ENCODE data around the gene SPRYD3. TPM values are rescaled to one million over a fixed set of nuclear protein-coding genes. Genes with fewer than 3 reads are reported as not detected.

Gene SPRYD3
- total RNA-seq, 1 donor from 2014 or later = 5.4 TPM

DNA sequence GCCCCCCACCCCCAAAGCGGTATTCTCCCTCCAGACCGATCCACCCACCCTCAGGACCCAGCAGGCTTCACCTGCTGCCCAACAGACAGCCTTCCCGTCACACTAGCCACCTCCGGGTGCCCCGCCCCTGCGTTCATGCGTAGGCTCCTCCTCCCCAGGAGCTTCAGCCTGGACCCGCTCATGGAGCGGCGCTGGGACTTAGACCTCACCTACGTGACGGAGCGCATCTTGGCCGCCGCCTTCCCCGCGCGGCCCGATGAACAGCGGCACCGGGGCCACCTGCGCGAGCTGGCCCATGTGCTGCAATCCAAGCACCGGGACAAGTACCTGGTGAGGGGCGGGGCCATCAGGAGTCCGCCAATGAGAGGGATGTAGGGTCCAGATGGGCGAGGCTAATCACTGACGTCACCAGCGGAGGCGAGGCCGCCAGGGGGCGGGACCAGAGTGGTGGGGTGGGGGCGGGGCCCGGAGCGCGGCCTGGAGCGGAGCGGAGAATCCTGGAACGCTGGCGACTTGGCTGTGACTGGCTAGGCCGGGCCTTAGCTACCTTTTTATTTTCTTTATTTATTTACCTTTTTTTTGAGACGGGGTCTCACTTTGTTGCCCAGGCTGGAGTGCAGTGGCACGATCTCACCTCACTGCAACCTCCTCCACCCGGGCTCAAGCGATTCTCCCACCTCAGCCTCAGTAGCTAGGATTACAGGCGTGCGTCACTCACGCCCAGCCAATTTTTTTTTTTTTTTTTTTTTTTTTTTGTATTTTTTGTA is 24.9 kb downstream of the SPRYD3 start:
- H3K79me2 ChIP-seq (ENCODE audit: low read depth) = no peaks in the 10 kb centered on the region
- H3F3A ChIP-seq (ENCODE audit: low read depth) = peaks cover 7% of the 10 kb centered on the region
- no peak overlapping the region for H3K27ac ChIP-seq
- H3K36me3 ChIP-seq = no peaks in the 10 kb centered on the region
- H3K27me3 ChIP-seq = peaks cover 11% of the 10 kb centered on the region
- Mint-ChIP-seq H3K9me3 (no peaks in the 10 kb centered on the region), H3K27ac (peak overlapping the region; percentile 42), H3K27me3 (ENCODE audit: insufficient read depth, low read depth) (peaks cover 21% of the 10 kb centered on the region), H3K4me3 (peak overlapping the region; percentile 94), H3K36me3 (no peaks in the 10 kb centered on the region), H3K4me1 (peaks cover 33% of the 10 kb centered on the region)
- peak overlapping the region; percentile 83 for H3K4me3 ChIP-seq
- peak overlapping the region; percentile 75 for H3K4me2 ChIP-seq
- peaks cover 13% of the 10 kb centered on the region for H4K20me1 ChIP-seq (ENCODE audit: low read depth)
- H3K9me3 ChIP-seq (ENCODE audit: low read depth) = no peaks in the 10 kb centered on the region
- H3K9ac ChIP-seq = no peak overlapping the region
- H2AFZ ChIP-seq (replicated peaks) = peak overlapping the region; percentile 98
- H3K4me1 ChIP-seq = peaks cover 22% of the 10 kb centered on the region
- peak; percentile 98 for DNase-seq (ENCODE audit: low spot score)
- TF ChIP-seq, protein P1, sequence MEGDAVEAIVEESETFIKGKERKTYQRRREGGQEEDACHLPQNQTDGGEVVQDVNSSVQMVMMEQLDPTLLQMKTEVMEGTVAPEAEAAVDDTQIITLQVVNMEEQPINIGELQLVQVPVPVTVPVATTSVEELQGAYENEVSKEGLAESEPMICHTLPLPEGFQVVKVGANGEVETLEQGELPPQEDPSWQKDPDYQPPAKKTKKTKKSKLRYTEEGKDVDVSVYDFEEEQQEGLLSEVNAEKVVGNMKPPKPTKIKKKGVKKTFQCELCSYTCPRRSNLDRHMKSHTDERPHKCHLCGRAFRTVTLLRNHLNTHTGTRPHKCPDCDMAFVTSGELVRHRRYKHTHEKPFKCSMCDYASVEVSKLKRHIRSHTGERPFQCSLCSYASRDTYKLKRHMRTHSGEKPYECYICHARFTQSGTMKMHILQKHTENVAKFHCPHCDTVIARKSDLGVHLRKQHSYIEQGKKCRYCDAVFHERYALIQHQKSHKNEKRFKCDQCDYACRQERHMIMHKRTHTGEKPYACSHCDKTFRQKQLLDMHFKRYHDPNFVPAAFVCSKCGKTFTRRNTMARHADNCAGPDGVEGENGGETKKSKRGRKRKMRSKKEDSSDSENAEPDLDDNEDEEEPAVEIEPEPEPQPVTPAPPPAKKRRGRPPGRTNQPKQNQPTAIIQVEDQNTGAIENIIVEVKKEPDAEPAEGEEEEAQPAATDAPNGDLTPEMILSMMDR (IDR thresholded peaks at IDR 0.05) = no peak
- TF ChIP-seq EZH2phosphoT487 (IDR thresholded peaks at IDR 0.05) (no peak), EZH2 (IDR thresholded peaks at IDR 0.05) (no peak)

DNA sequence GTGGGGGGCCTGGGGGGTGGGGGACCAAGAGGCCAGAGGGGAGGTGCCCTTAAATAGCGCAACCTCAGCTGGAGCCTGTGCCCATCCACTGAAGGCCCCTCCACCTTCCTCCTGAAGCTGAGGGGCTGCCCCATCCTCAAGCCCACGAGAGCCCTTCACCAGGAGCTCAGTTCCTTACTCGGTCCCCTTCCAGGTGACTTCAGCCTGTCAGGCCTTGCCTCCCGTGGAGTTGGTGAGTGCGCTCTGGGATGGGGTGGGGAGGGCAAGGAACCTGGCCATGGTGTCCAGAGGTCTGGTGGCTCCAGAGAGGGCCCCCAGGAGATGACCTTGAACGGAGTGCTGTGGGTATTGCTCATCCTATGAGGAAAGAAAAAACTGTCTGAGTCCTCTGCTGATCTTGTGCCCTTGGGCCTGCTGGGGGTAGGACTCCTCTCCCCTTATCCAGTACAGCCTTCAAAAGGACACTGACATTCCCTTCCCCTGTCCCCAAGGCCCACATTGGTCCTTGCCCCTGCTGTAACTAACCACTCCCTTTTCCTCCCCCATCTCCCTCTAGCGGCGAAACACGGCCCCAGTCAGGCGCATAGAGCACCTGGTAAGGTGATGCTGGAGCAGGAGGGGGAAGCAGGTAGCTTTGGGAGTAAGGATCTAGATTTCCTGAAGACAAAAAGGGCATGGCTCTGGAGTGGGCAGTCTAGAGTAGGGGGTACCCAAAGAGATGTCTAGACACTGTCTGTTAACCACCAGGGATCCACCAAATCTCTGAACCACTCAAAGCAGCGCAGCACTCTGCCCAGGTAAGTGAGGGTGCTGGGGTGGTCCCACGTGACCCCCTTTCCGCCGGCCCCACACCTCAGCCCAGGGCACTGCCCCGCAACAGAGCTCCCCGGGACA is 25.7 kb downstream of the SPRYD3 start:
- no peaks in the 10 kb centered on the region for H3K36me3 ChIP-seq
- DNase-seq (ENCODE audit: low spot score) = peak; percentile 61
- no peak overlapping the region for H3K27ac ChIP-seq
- peaks cover 11% of the 10 kb centered on the region for H3K27me3 ChIP-seq
- Mint-ChIP-seq H3K36me3 (no peaks in the 10 kb centered on the region), H3K27ac (peak overlapping the region; percentile 42), H3K4me3 (peak overlapping the region; percentile 94), H3K27me3 (ENCODE audit: insufficient read depth, low read depth) (peaks cover 24% of the 10 kb centered on the region), H3K4me1 (peaks cover 41% of the 10 kb centered on the region), H3K9me3 (no peaks in the 10 kb centered on the region)
- H2AFZ ChIP-seq (replicated peaks) = peak overlapping the region; percentile 98
- TF ChIP-seq EZH2 (IDR thresholded peaks at IDR 0.05) = no peak
- TF ChIP-seq, protein P1 (IDR thresholded peaks at IDR 0.05) = peak; percentile 62
- TF ChIP-seq EZH2phosphoT487 (IDR thresholded peaks at IDR 0.05) = no peak
- H3F3A ChIP-seq (ENCODE audit: low read depth) = peaks cover 15% of the 10 kb centered on the region
- H4K20me1 ChIP-seq (ENCODE audit: low read depth) = peaks cover 21% of the 10 kb centered on the region
- H3K79me2 ChIP-seq (ENCODE audit: low read depth) = no peaks in the 10 kb centered on the region
- peak overlapping the region; percentile 83 for H3K4me3 ChIP-seq
- H3K4me2 ChIP-seq = peak overlapping the region; percentile 75
- H3K4me1 ChIP-seq = peaks cover 31% of the 10 kb centered on the region
- no peaks in the 10 kb centered on the region for H3K9me3 ChIP-seq (ENCODE audit: low read depth)
- no peak overlapping the region for H3K9ac ChIP-seq

DNA sequence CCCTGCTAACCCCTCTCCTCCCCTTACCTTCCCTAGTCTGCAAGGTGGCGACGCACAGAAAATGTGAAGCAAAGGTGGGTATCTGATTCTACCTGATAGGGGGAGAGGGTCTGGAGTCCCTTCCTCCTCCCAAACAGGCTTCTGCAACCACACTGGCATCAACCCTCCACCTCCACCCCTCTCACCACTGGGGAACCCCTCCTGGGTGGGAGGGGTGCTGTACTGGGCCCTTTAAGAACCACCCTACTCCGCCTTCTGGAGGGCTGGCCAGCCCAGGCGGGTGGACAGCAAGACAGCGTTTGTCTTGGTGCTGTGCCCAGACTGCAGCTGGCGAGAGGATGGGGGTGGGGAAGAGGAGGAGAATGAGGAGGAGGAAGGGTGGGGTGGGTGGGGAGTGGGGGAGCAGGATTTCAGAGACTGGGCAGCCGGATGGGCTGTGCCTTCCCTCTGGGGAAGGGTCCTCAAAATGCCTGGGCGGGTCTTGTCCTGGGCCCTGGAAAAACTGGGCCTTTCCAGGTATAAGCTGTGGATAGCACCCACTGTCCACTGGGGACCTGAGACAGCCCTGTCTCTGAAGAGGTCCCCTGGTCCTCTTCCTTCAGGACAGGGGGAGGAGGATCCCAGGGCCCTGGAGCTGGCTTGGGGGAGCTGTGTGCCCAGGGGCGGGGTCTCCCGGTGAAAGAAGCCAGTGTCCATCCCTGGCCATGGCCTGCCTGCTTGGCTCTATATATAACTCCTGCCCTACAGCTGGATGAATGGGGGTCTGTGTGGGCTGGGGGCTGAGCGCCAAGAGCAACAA is 26.6 kb downstream of the SPRYD3 start:
- H3F3A ChIP-seq (ENCODE audit: low read depth) = peaks cover 24% of the 10 kb centered on the region
- no peak overlapping the region for H2AFZ ChIP-seq (replicated peaks)

More for the DNA sequence above, 26.6 kb downstream of the SPRYD3 start:
- H3K36me3 ChIP-seq = no peaks in the 10 kb centered on the region
- peaks cover 24% of the 10 kb centered on the region for H3K27me3 Mint-ChIP-seq (ENCODE audit: insufficient read depth, low read depth)
- H3K9ac ChIP-seq = no peak overlapping the region
- H3K4me3 Mint-ChIP-seq = no peak overlapping the region
- no peak for DNase-seq (ENCODE audit: low spot score)
- H4K20me1 ChIP-seq (ENCODE audit: low read depth) = peaks cover 30% of the 10 kb centered on the region
- no peaks in the 10 kb centered on the region for H3K36me3 Mint-ChIP-seq
- TF ChIP-seq, protein P1 (IDR thresholded peaks at IDR 0.05) = no peak
- TF ChIP-seq EZH2phosphoT487 (IDR thresholded peaks at IDR 0.05) = no peak
- TF ChIP-seq EZH2 (IDR thresholded peaks at IDR 0.05) = no peak
- no peaks in the 10 kb centered on the region for H3K9me3 Mint-ChIP-seq
- no peak overlapping the region for H3K27ac Mint-ChIP-seq
- peaks cover 39% of the 10 kb centered on the region for H3K4me1 ChIP-seq
- H3K79me2 ChIP-seq (ENCODE audit: low read depth) = no peaks in the 10 kb centered on the region
- H3K4me2 ChIP-seq = no peak overlapping the region
- H3K27ac ChIP-seq = no peak overlapping the region
- peaks cover 11% of the 10 kb centered on the region for H3K27me3 ChIP-seq
- no peaks in the 10 kb centered on the region for H3K9me3 ChIP-seq (ENCODE audit: low read depth)
- no peak overlapping the region for H3K4me3 ChIP-seq
- H3K4me1 Mint-ChIP-seq = peaks cover 47% of the 10 kb centered on the region
